Vagina (tissue), 2 donors: ENCODE results near the gene TIAL1. TPM values are rescaled to one million over a fixed set of nuclear protein-coding genes. Genes with fewer than 3 reads are reported as not detected.

ENCODE experiments used
- DNase-seq, 2 donors: peaks; one replicate each; pipeline ENCODE4 v3.0.0-alpha.2; 2017; ENCODE audit errors: extremely low spot score in 2 of 2
- H3K27ac ChIP-seq: fragments of 200-600 bp; sonication (generic); one replicate; pipeline ENCODE4 v1.5.1; 2019
- H3K27me3 ChIP-seq: fragments of 200-600 bp; sonication (generic); one replicate; pipeline ENCODE4 v1.5.1; 2019
- H3K36me3 ChIP-seq, 2 donors: fragments of 200-600 bp; sonication (generic); one replicate each; pipeline ENCODE4 v1.5.1; 2017 to 2019
- H3K4me1 ChIP-seq: fragments of 200-600 bp; sonication (generic); one replicate; pipeline ENCODE4 v1.5.1; 2019
- H3K4me3 ChIP-seq, 2 donors: fragments of 200-600 bp; sonication (generic); 1 replicate in 1 of 2; 2 replicates in 1 of 2; pipeline ENCODE4 v1.5.1; 2016 to 2019
- H3K9me3 ChIP-seq: fragments of 200-600 bp; sonication (generic); one replicate; pipeline ENCODE4 v1.5.1; 2019
- CTCF ChIP-seq, 3 experiments: fragments of 450-650 bp in 2 of 3; fragments of 200-600 bp in 1 of 3; sonication (generic) in 1 of 3; IDR thresholded peaks; one replicate each; pipeline ENCODE4 v1.5.1; 2017 to 2019; ENCODE audit warnings: antibody characterized with exemption in 3 of 3, mild to moderate bottlenecking in 2 of 3, moderate library complexity in 2 of 3
- POLR2A ChIP-seq, 2 donors: fragments of 450-650 bp; IDR thresholded peaks; one replicate each; pipeline ENCODE4 v1.6.1; 2017; ENCODE audit warnings: antibody characterized with exemption in 2 of 2, mild to moderate bottlenecking in 2 of 2, moderate library complexity in 2 of 2
- POLR2AphosphoS5 ChIP-seq, 2 donors: sonication (generic); formaldehyde crosslinking; IDR thresholded peaks; one replicate each; pipeline ENCODE4 v1.9.0; 2017; ENCODE audit warnings: antibody characterized with exemption in 2 of 2, mild to moderate bottlenecking in 2 of 2, low read depth in 1 of 2; ENCODE audit not compliant: insufficient read depth in 1 of 2
- intact Hi-C: fragments of 100-400 bp; cut with DNase I; formaldehyde crosslinking; loops from one replicate; pipeline ENCODE4 v1.15.1; 2023
- total RNA-seq: library from RNA; depleted of rRNA; stranded (reverse); fragments of >200 nt; gene quantifications from one replicate; pipeline ENCODE4 v1.2.3, GENCODE V29; 2016

The TIAL1 gene
- total RNA-seq, 1 donor from 2014 or later: 71.2 TPM

DNA sequence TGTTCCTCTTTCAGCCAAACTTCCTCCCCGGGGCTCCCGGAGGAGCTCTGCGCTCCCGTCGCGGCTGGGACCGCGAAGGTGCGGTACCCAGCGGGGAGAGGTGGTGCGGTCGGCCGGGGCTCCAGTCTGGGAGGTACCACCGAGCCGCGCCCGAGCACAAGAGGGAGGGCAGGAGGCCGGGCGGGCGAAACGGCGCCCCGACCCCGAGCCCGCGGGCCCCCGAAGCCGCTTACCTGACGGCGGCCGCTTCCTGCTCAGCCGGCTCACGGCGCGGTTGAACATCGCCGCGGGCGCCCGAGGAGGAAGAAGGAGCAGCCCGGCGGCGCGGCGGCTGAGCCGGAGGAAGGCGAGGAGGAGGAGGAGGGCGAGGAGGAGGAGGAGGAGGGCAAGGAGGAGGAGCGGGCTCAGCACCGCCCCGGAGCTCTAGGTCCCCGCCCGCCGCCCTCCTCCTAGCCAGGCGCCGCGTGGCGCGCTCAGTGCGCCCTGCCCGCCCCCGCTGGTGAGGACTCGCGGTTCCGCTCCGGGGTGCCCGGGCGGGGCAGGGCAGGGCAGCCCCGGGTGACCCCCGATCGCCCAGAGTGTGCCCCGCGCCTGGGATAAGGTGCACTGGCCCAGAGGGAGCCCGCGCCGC, 54.3 kb downstream of the TIAL1 start, which contains the start of gene RGS10:
Gene RGS10, minus strand, starts transcription at position 363 of the 631 bp plus-strand sequence. Its CDS starts 81 bp downstream, at position 282.
- peak within 1 kb of the TSS; percentile 77 to 79 for H3K4me3 ChIP-seq
- H3K27ac ChIP-seq: peak within 1 kb of the TSS; percentile 87
- no peak for DNase-seq
- H3K9me3 ChIP-seq: no peaks in the 10 kb centered on the region
- intact Hi-C loops: no loop called here
- H3K27me3 ChIP-seq: no peaks in the 10 kb centered on the region
- peaks cover 49% of the 10 kb centered on the region for H3K4me1 ChIP-seq
- peak in 1 of 2 donors; percentile 84 for TF ChIP-seq POLR2A (IDR thresholded peaks at IDR 0.05)
- no peak for TF ChIP-seq CTCF (IDR thresholded peaks at IDR 0.05)
- TF ChIP-seq POLR2AphosphoS5 (IDR thresholded peaks at IDR 0.05; ENCODE audit: insufficient read depth in 1 of 2, low read depth in 1 of 2): peak in 1 of 2 donors; percentile 79
- H3K36me3 ChIP-seq: no peaks in the 10 kb centered on the region

DNA sequence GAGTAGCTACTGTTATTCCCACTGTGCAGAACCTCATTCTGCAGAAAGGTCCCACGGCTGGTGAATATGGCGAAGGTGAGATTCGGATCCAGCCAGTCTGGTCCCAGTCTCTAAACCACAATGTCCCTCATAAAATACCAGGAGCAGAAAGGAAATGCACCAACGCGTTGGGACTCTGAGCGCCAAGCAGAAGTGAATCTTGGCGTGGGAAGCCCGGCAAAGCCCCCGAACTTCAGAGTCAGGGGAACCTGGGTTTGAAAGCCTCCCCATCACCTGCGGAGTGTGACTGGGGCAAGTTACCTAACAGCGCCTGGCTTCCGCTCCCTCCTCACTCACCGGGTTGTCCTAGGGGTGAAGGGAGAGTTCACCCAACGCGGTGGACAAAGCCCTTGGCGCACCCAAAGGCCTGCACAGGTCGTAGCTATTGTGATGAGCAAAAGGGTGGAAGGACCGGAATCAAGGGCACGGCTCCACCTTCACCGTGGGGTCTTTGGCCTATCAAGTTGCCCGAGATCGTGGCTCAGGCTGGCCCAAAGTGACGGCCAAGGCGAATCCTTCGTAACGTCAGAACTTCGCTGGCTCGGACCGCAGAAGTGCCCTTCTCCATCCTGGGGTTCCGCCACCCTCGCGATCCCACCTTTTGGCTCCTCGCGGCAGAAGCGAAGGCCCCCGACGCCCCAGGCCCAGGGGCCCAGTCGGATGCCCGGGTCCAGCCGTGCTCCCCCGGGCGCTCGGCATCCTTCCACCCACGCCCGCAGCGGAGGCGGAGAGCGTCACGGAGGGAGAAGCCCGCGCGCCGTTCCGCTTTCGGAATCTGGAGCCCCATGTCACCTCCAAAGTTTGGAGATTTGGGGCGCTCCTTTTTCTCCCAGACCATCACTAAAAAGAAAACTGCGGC, 55.1 kb downstream of the TIAL1 start:
- DNase-seq: no peak
- intact Hi-C loops: no loop called here
- H3K36me3 ChIP-seq: no peaks in the 10 kb centered on the region
- peak overlapping the region; percentile 77 to 79 for H3K4me3 ChIP-seq
- TF ChIP-seq CTCF (IDR thresholded peaks at IDR 0.05): no peak
- peak in 1 of 2 donors; percentile 17 for TF ChIP-seq POLR2AphosphoS5 (IDR thresholded peaks at IDR 0.05; ENCODE audit: insufficient read depth in 1 of 2, low read depth in 1 of 2)
- TF ChIP-seq POLR2A (IDR thresholded peaks at IDR 0.05): no peak
- no peaks in the 10 kb centered on the region for H3K27me3 ChIP-seq
- H3K9me3 ChIP-seq: no peaks in the 10 kb centered on the region
- H3K4me1 ChIP-seq: peaks cover 49% of the 10 kb centered on the region
- H3K27ac ChIP-seq: peak overlapping the region; percentile 87

- Histone ChIP-seq H3K9me3 (no peaks in the 10 kb centered on the region), H3K36me3 (no peaks in the 10 kb centered on the region), H3K4me1 (peaks cover 49% of the 10 kb centered on the region), H3K27ac (peak overlapping the region; percentile 87), H3K27me3 (no peaks in the 10 kb centered on the region), H3K4me3 (peak overlapping the region; percentile 77 to 79)
- intact Hi-C loops: no loop called here
- no peak for TF ChIP-seq POLR2A (IDR thresholded peaks at IDR 0.05)
- TF ChIP-seq CTCF (IDR thresholded peaks at IDR 0.05): no peak
- TF ChIP-seq POLR2AphosphoS5 (IDR thresholded peaks at IDR 0.05; ENCODE audit: insufficient read depth in 1 of 2, low read depth in 1 of 2): no peak
- no peak for DNase-seq
These were observed 55.7 kb downstream of the TIAL1 start for GRCh38 chr10:119541046-119541445.

DNA sequence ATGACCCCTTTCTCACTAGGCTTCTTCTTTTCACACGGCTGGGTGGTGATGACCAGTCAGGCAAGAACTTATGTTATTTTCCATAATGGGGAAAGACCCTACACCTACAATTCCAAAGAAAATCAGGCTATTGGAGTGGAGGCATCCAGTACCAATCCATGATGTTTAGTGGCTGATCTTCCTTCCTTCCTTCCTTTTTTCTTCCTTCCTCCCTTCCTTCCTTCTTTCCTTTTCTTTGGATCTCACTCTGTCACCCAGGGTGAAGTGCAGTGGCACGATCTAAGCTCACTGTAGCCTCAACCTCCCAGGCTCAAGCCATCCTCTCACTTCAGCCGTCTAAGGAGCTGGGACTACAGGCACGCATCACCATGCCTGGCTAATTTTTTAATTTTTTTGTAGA, 56.7 kb downstream of the TIAL1 start:
- intact Hi-C loops: no loop called here
- Histone ChIP-seq H3K27ac (no peak overlapping the region), H3K36me3 (no peaks in the 10 kb centered on the region), H3K27me3 (no peaks in the 10 kb centered on the region), H3K9me3 (no peaks in the 10 kb centered on the region), H3K4me1 (peaks cover 49% of the 10 kb centered on the region), H3K4me3 (no peak overlapping the region)
- TF ChIP-seq POLR2A (IDR thresholded peaks at IDR 0.05) (no peak), POLR2AphosphoS5 (IDR thresholded peaks at IDR 0.05; ENCODE audit: insufficient read depth in 1 of 2, low read depth in 1 of 2) (no peak), CTCF (IDR thresholded peaks at IDR 0.05) (no peak)
- no peak for DNase-seq
